HEK293 (cell line): ENCODE results near the gene CXorf66.

Experiments used
- CTCF ChIP-seq: fragments of 450-650 bp; formaldehyde crosslinking; IDR thresholded peaks from 2 replicates; pipeline ENCODE4 v1.5.1; 2016; ENCODE audit warnings: missing biosample characterization, missing genetic modification characterization
- HOXA7 ChIP-seq: sonication (generic); formaldehyde crosslinking; IDR thresholded peaks from 2 replicates; pipeline ENCODE4 v1.8.1; 2022; ENCODE audit warnings: missing genetic modification reagents, borderline replicate concordance
- ZNF24 ChIP-seq: fragments of 450-650 bp; formaldehyde crosslinking; IDR thresholded peaks from 2 replicates; pipeline ENCODE4 v1.5.1; 2016; ENCODE audit warnings: missing biosample characterization, missing genetic modification characterization
- ZNF274 ChIP-seq, 2 experiments: fragments of 200-500 bp in 1 of 2; fragments of 450-650 bp in 1 of 2; sonication (Bioruptor generic) in 1 of 2; formaldehyde crosslinking in 1 of 2; IDR thresholded peaks; 2 replicates each; pipeline versions ENCODE4 v1.5.1 to v1.6.1; 2014 to 2016; ENCODE audit warnings: borderline replicate concordance in 1 of 2, inconsistent platforms in 1 of 2, low read length in 1 of 2, missing biosample characterization in 1 of 2, missing genetic modification characterization in 1 of 2
- ZNF621 ChIP-seq: fragments of 450-650 bp; formaldehyde crosslinking; IDR thresholded peaks from 2 replicates; pipeline ENCODE4 v1.5.1; 2017; ENCODE audit warnings: missing biosample characterization, missing genetic modification characterization
- ZNF660 ChIP-seq: fragments of 450-650 bp; IDR thresholded peaks from 2 replicates; pipeline ENCODE4 v1.5.1; 2018; ENCODE audit warnings: missing biosample characterization, mild to moderate bottlenecking, missing genetic modification characterization
- ZXDB ChIP-seq: fragments of 450-650 bp; formaldehyde crosslinking; IDR thresholded peaks from 2 replicates; pipeline ENCODE4 v1.5.1; 2016; ENCODE audit warnings: missing biosample characterization, missing genetic modification characterization

GRCh38 chrX:139972629-139973624 is 7.6 kb upstream of the CXorf66 start:
- TF ChIP-seq CTCF (tag by site-specific recombination): no peak
- TF ChIP-seq HOXA7 (CRISPR knock-in tag): no peak
- no peak for TF ChIP-seq ZNF274 (IDR thresholded peaks at IDR 0.05; ENCODE audit: low read length)
- no peak for TF ChIP-seq ZNF274 (tag by site-specific recombination; IDR thresholded peaks at IDR 0.05; ENCODE audit: borderline replicate concordance)
- TF ChIP-seq ZNF660 (tag by site-specific recombination): no peak
- no peak for TF ChIP-seq ZNF621
- TF ChIP-seq ZXDB (tag by site-specific recombination): no peak
- no peak for TF ChIP-seq ZNF24 (tag by site-specific recombination)
